Naive thymus-derived CD8-positive, alpha-beta T cell (primary cell): ENCODE data around the gene ABCC9. TPM values are rescaled to one million over a fixed set of nuclear protein-coding genes. Genes with fewer than 3 reads are reported as not detected.

ENCODE experiments used
- ATAC-seq, 2 donors: fragments of 150-1000 bp; cut with Tn5 transposase in 1 of 2; sonication (Bioruptor Pico), chemical (Tn5 transposase) in 1 of 2; 1 replicate in 1 of 2; 2 replicates in 1 of 2; pipeline ENCODE4 v1.10.0; 2021; ENCODE audit warnings: mild to moderate bottlenecking in 2 of 2, moderate library complexity in 2 of 2
- POLR2A ChIA-PET: fragments of 350-600 bp; sonication (Branson Sonifier 250); formaldehyde crosslinking; loops from one replicate; lab custom pipeline; 2021; ENCODE audit warnings: antibody characterized with exemption; lab: Charles Lee
- DNase-seq, 10 donors: peaks; one replicate each; pipeline versions ENCODE4 v3.0.0 to v3.0.0-alpha.2; 2020 to 2022
- H3K27ac Mint-ChIP-seq, 10 donors: one replicate each; pipeline ENCODE4 v1.8.0; 2020 to 2022; ENCODE audit warnings: mild to moderate bottlenecking in 10 of 10, mixed read lengths in 10 of 10, moderate library complexity in 4 of 10, inconsistent platforms in 1 of 10
- H3K27me3 Mint-ChIP-seq, 5 donors: one replicate each; pipeline ENCODE4 v1.8.0; 2021 to 2022; ENCODE audit warnings: mixed read lengths in 5 of 5
- H3K36me3 Mint-ChIP-seq, 3 donors: one replicate each; pipeline ENCODE4 v1.8.0; 2020 to 2022; ENCODE audit warnings: mixed read lengths in 3 of 3, mild to moderate bottlenecking in 2 of 3, inconsistent platforms in 1 of 3
- H3K4me1 Mint-ChIP-seq, 4 donors: one replicate each; pipeline ENCODE4 v1.8.0; 2021 to 2022; ENCODE audit warnings: mixed read lengths in 4 of 4
- H3K4me3 Mint-ChIP-seq, 10 donors: one replicate each; pipeline ENCODE4 v1.8.0; 2020 to 2022; ENCODE audit warnings: mild to moderate bottlenecking in 10 of 10, mixed read lengths in 10 of 10, moderate library complexity in 6 of 10, inconsistent platforms in 1 of 10
- H3K9me3 Mint-ChIP-seq, 9 donors: one replicate each; pipeline ENCODE4 v1.8.0; 2020 to 2022; ENCODE audit warnings: mixed read lengths in 9 of 9, mild to moderate bottlenecking in 3 of 9, inconsistent platforms in 1 of 9, moderate library complexity in 1 of 9
- polyA plus RNA-seq, 3 donors: library from polyadenylated mRNA; unstranded; fragments of 300-500 nt; fragmentation: Illumina TruSeq; gene quantifications; one replicate each; pipeline ENCODE4 v1.2.3, GENCODE V29; 2021
- total RNA-seq, 8 experiments: library from RNA in 2 of 8; stranded (reverse) in 2 of 8; gene quantifications; one replicate each; pipeline ENCODE4 v1.2.3 and lab custom pipeline; 2021 to 2026

The ABCC9 gene
- total and polyA plus RNA-seq, 5 experiments from 2014 or later: not detected

GRCh38 chr12:21893924-21894323 lies 47.3 kb downstream of the ABCC9 start:
- no peak for ATAC-seq
- Mint-ChIP-seq H3K27ac (no peak overlapping the region), H3K4me1 (no peaks in the 10 kb centered on the region), H3K4me3 (no peak overlapping the region), H3K27me3 (peaks cover 0 to 8% (median 8%) of the 10 kb centered on the region in 5 donors), H3K9me3 (peaks cover 0 to 11% (median 0%) of the 10 kb centered on the region in 9 donors), H3K36me3 (no peaks in the 10 kb centered on the region)
- DNase-seq: no peak
- POLR2A ChIA-PET: no interaction called here

GRCh38 chr12:21892341-21892740 lies 48.9 kb downstream of the ABCC9 start:
- Mint-ChIP-seq H3K4me1 (no peaks in the 10 kb centered on the region), H3K27me3 (peaks cover 0 to 5% (median 4%) of the 10 kb centered on the region in 5 donors), H3K9me3 (peaks cover 0 to 8% (median 0%) of the 10 kb centered on the region in 9 donors), H3K27ac (no peak overlapping the region), H3K36me3 (no peaks in the 10 kb centered on the region), H3K4me3 (no peak overlapping the region)
- no peak for DNase-seq
- POLR2A ChIA-PET: no interaction called here
- ATAC-seq: no peak

DNA sequence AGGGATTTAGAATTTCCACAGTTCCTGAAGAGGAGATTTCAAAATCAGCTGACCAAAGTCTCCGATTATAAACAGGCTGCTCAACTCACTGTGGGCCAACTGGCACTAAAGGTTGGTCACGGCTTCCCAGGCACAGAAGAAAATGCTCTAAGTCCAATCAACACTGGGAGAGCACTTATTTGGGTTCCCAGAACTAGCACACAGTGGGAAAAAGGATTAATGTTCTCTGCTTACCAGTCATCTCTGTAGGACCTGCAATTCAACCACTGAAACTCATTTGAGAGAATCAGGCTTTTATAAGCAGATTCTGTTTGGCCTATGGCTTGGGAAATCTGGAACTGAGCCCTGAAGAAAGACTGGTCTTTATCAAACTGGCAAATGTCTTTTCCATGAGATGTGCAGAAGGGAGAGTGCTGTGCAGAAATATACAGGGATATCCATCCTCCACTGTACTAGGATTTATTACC lies 49.4 kb downstream of the ABCC9 start:
- Mint-ChIP-seq H3K27me3 (peaks cover 0 to 5% (median 3%) of the 10 kb centered on the region in 5 donors), H3K4me1 (no peaks in the 10 kb centered on the region), H3K27ac (no peak overlapping the region), H3K4me3 (no peak overlapping the region), H3K36me3 (no peaks in the 10 kb centered on the region), H3K9me3 (peaks cover 0 to 8% (median 0%) of the 10 kb centered on the region in 9 donors)
- ATAC-seq (no peak), DNase-seq (no peak)
- POLR2A ChIA-PET: no interaction called here

- peaks cover 0 to 8% (median 0%) of the 10 kb centered on the region in 9 donors for H3K9me3 Mint-ChIP-seq
- H3K27ac Mint-ChIP-seq: no peak overlapping the region
- H3K4me3 Mint-ChIP-seq: no peak overlapping the region
- no peaks in the 10 kb centered on the region for H3K36me3 Mint-ChIP-seq
- peaks cover 2 to 18% (median 6%) of the 10 kb centered on the region in 5 donors for H3K27me3 Mint-ChIP-seq
- ATAC-seq (no peak), DNase-seq (no peak)
- POLR2A ChIA-PET: no interaction called here
- H3K4me1 Mint-ChIP-seq: no peaks in the 10 kb centered on the region
Measured at GRCh38 chr12:21888276-21888863, 52.9 kb downstream of the ABCC9 start.

- Mint-ChIP-seq H3K36me3 (no peaks in the 10 kb centered on the region), H3K27ac (no peak overlapping the region), H3K4me1 (no peaks in the 10 kb centered on the region), H3K9me3 (peaks cover 0 to 3% (median 0%) of the 10 kb centered on the region in 9 donors), H3K4me3 (no peak overlapping the region), H3K27me3 (peaks cover 2 to 21% (median 7%) of the 10 kb centered on the region in 5 donors)
- ATAC-seq (no peak), DNase-seq (no peak)
- POLR2A ChIA-PET: no interaction called here
Measured at GRCh38 chr12:21884936-21885335, 56.3 kb downstream of the ABCC9 start.

- ATAC-seq (no peak), DNase-seq (no peak)
- H3K4me3 Mint-ChIP-seq: no peak overlapping the region
- POLR2A ChIA-PET: no interaction called here
- no peaks in the 10 kb centered on the region for H3K4me1 Mint-ChIP-seq
- H3K9me3 Mint-ChIP-seq: peaks cover 0 to 3% (median 0%) of the 10 kb centered on the region in 9 donors
- no peaks in the 10 kb centered on the region for H3K36me3 Mint-ChIP-seq
- no peak overlapping the region for H3K27ac Mint-ChIP-seq
- H3K27me3 Mint-ChIP-seq: peaks cover 2 to 23% (median 9%) of the 10 kb centered on the region in 5 donors
Measured at GRCh38 chr12:21882635-21883034, 58.6 kb downstream of the ABCC9 start.

DNA sequence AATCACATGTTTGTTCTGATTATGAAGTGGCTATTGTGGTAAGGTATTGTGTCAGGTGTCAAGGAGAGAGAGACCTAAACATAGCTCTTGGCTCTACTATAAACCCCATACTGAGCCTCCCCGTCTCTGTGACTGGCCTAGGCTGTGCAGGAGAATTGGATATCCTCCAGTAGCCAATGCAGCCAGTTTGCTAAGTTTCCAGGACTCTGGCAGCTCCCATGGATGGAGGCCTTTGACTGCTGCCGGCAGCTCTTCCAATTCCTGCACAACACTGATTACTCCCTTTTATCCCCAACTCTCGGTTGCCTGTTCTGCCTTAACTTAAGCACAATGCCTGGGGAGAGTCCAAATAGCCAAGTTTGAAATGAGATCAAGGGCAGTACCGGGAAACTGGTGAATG lies 59.3 kb downstream of the ABCC9 start:
- Mint-ChIP-seq H3K9me3 (peaks cover 0 to 3% (median 0%) of the 10 kb centered on the region in 9 donors), H3K4me3 (no peak overlapping the region), H3K36me3 (no peaks in the 10 kb centered on the region), H3K27ac (no peak overlapping the region), H3K4me1 (no peaks in the 10 kb centered on the region), H3K27me3 (peaks cover 5 to 28% (median 9%) of the 10 kb centered on the region in 5 donors)
- ATAC-seq: no peak
- no peak for DNase-seq
- POLR2A ChIA-PET: no interaction called here

GRCh38 chr12:21879312-21879711 lies 61.9 kb downstream of the ABCC9 start:
- Mint-ChIP-seq H3K4me3 (no peak overlapping the region), H3K36me3 (no peaks in the 10 kb centered on the region), H3K27me3 (peaks cover 0 to 19% (median 3%) of the 10 kb centered on the region in 5 donors), H3K4me1 (no peaks in the 10 kb centered on the region), H3K9me3 (peaks cover 0 to 3% (median 0%) of the 10 kb centered on the region in 9 donors), H3K27ac (no peak overlapping the region)
- DNase-seq (no peak), ATAC-seq (no peak)
- POLR2A ChIA-PET: no interaction called here

DNA sequence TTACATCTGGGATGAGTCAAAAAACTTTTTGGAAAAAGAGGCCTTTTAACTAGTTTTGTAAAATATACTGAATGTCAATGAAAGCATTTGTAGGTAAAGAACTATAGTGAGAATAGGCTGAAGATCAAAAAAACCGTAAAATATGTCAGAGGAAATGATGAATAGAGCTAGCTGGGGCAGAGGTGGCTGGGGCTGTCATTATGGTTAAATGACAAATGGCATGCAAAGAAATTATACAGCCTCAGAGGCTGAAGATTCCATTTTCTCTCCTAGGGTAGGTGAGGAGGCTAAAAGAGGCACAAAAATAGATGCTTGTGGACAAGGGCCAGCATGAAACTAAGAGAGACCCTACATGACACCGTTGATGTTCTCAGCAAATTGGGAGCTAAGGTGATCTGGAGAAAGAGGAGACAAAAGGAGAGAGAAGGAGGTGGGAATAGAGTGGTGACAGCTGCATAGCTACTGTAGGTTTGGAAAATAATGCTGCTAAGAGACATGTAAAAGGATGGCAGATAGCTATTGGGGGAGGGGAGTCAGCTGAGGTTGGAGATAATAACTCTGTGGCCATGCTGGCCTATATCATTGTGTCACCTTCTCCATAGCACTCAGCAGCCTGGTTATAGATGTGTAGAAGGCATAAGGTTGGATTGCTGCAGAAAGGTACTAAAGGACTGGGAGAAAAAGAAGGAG lies 63.8 kb downstream of the ABCC9 start:
- H3K4me1 Mint-ChIP-seq: no peaks in the 10 kb centered on the region
- H3K9me3 Mint-ChIP-seq: peaks cover 0 to 8% (median 3%) of the 10 kb centered on the region in 9 donors
- H3K36me3 Mint-ChIP-seq: no peaks in the 10 kb centered on the region
- H3K27ac Mint-ChIP-seq: no peak overlapping the region
- peaks cover 0 to 18% (median 6%) of the 10 kb centered on the region in 5 donors for H3K27me3 Mint-ChIP-seq
- POLR2A ChIA-PET: no interaction called here
- DNase-seq (no peak), ATAC-seq (no peak)
- no peak overlapping the region for H3K4me3 Mint-ChIP-seq

DNA sequence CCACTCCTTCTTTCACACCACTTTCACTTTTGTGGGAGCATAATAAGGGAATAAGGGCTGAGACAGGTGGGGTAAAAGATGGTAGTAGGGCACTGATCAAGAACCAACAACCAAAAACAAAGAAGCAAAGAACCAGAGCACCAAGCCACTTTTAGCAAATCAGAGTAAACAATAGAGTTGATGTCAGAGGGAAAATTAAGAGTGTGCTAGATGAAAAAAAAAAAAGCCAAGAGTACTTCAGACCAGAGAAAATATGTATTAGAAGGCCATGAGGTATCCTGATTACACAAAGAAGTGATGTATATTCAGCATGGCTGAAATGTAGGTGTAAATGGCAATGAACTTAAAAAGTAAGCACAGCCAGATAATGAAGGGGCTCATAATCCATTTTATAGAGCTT lies 75.4 kb downstream of the ABCC9 start:
- H3K36me3 Mint-ChIP-seq: peaks cover 0 to 4% (median 0%) of the 10 kb centered on the region in 3 donors
- peaks cover 0 to 20% (median 6%) of the 10 kb centered on the region in 5 donors for H3K27me3 Mint-ChIP-seq
- ATAC-seq (no peak), DNase-seq (no peak)
- no peak overlapping the region for H3K27ac Mint-ChIP-seq
- no peak overlapping the region for H3K4me3 Mint-ChIP-seq
- POLR2A ChIA-PET: no interaction called here
- H3K9me3 Mint-ChIP-seq: peaks cover 0 to 6% (median 0%) of the 10 kb centered on the region in 9 donors
- H3K4me1 Mint-ChIP-seq: no peaks in the 10 kb centered on the region

DNA sequence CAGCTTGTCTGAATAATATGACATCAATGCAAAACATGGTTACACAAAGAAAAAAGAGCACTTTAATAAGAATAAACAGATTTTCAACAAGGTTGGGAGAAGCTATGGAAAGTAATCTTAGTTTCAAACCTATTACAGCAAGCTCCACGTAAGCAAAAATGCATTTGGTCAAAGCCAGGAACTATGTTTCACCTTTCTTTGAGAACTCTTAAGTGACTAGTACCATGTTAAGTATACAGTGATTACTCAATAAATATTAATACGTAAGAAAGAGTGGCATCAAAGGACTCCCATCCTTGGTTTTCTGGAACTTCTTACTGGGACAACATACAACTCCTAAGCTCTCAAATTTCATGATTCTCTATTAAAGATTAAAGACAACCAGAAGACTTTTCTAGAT lies 80.7 kb downstream of the ABCC9 start:
- DNase-seq (no peak), ATAC-seq (no peak)
- Mint-ChIP-seq H3K9me3 (no peaks in the 10 kb centered on the region), H3K4me1 (no peaks in the 10 kb centered on the region), H3K36me3 (no peaks in the 10 kb centered on the region), H3K4me3 (no peak overlapping the region), H3K27me3 (peaks cover 0 to 17% (median 7%) of the 10 kb centered on the region in 5 donors), H3K27ac (no peak overlapping the region)
- POLR2A ChIA-PET: no interaction called here

GRCh38 chr12:21860128-21860527 lies 81.1 kb downstream of the ABCC9 start:
- POLR2A ChIA-PET: no interaction called here
- ATAC-seq: no peak
- no peak for DNase-seq
- Mint-ChIP-seq H3K4me3 (no peak overlapping the region), H3K36me3 (no peaks in the 10 kb centered on the region), H3K27ac (no peak overlapping the region), H3K27me3 (peaks cover 0 to 17% (median 7%) of the 10 kb centered on the region in 5 donors), H3K9me3 (no peaks in the 10 kb centered on the region), H3K4me1 (no peaks in the 10 kb centered on the region)

- Mint-ChIP-seq H3K4me3 (no peak overlapping the region), H3K9me3 (no peaks in the 10 kb centered on the region), H3K27ac (no peak overlapping the region), H3K36me3 (no peaks in the 10 kb centered on the region), H3K27me3 (peaks cover 2 to 33% (median 10%) of the 10 kb centered on the region in 5 donors), H3K4me1 (no peaks in the 10 kb centered on the region)
- no peak for ATAC-seq
- no peak for DNase-seq
- POLR2A ChIA-PET: no interaction called here
Measured at GRCh38 chr12:21852251-21852650, 89.0 kb downstream of the ABCC9 start.
